NCI-H524 treated with DMSO at 0.1 percent for 48 hours (cell line): ENCODE measurements around the gene IL2RG.

Experiments
- DNase-seq: peaks from one replicate; lab custom pipeline; 2025; lab: John Stamatoyannopoulos, UW

The IL2RG gene

DNA sequence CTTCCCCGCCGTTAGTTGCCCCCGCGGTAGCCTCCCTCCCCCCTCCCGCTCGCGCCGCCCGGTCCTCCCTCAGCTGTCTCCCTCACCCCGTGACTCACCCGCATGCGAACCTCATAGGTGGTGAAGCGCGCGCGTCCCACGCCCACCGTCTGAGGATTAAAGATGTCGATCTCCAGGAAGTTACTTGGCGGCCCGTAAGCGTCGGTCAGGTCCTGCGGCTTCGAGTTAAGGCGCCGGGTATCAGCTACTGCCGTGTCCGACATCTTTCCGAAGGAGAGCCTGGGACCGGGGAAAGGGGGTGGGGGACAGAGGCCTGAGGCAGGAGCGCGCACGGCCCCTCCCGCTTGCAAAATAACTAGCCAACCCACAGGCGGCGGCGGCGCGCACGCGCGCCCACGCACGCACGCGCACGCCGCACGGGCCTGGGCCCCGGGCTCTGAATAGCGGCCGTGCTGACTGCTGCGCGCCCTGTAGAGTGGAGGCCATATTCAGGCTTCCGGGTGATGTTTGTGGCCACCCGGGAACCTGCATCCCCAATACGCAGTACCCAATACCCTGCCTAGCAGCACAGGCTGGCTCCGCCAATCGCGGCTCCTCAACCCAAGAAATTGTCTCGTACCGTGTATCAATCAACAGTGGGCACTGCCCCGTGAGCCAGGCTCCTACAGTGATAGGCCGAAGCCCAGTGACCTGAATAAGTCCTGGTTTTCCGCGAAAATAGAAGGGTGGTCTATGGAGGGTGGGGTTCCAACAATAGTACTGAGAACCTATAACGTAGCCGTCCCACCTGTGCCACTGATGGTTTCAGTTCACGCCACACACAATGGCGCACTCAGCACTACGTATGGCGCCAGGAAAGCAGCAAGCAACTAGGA lies 43.1 kb downstream of the IL2RG start, which contains the start of gene SNX12:
SNX12 (minus strand) TSS at position 291 of the 875 bp plus-strand sequence; CDS start at position 263, 28 bp downstream.
- peak; percentile 92 for DNase-seq

DNA sequence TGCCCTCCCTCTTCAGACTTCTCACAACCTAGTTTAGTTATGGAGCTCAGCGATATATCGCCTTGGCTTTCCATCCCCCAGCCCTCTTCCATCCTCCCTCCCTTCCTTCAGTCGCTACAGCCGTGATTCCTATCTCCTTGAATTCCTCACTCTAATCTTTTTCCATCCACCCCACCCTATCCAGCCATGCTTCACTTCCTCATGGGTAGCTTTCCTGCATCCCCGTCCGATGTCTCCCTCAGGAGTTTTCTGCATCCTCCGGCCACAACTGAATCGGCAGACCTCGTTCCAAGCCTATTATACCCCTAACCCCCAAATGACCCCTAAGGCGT lies 43.7 kb downstream of the IL2RG start:
- DNase-seq, result no peak

DNA sequence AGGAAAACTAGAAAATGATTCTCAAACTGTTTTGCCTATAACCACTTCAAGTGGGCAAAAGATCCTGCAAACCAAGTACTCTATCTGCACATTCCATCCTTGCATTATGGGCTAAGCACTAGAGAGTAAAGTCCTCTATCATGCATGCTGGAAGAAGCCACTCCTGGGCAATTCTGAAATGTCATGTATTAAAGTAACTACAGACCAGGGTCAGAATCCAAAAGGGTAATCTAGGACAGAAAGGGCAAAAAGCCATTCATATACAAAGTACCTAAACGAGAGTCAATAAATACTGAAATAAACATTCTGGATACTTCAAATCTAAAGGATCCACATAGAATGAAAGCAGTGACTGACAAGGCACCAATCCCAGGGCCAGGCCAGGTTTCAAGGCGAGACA lies 44.3 kb downstream of the IL2RG start:
- no peak for DNase-seq

DNA sequence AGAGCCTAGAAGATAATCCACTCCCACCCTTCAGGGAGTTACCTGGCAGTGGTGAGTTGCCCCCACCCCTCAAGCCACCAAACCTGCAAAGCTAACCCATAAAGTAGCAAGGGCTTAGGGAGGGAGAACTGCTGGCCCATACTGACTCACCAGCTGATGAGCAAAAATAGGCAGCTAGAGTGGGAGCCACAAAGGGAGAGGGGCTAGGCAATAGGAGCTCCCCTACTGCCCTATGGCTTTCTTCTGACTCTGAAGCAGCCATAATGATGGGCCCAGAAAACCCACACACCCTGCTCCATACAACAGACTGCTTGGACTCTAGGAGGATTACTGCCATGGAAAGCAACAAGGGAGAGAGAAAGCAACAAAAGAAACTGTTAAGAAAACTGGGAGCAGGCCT lies 51.2 kb downstream of the IL2RG start:
- DNase-seq, result no peak

DNA sequence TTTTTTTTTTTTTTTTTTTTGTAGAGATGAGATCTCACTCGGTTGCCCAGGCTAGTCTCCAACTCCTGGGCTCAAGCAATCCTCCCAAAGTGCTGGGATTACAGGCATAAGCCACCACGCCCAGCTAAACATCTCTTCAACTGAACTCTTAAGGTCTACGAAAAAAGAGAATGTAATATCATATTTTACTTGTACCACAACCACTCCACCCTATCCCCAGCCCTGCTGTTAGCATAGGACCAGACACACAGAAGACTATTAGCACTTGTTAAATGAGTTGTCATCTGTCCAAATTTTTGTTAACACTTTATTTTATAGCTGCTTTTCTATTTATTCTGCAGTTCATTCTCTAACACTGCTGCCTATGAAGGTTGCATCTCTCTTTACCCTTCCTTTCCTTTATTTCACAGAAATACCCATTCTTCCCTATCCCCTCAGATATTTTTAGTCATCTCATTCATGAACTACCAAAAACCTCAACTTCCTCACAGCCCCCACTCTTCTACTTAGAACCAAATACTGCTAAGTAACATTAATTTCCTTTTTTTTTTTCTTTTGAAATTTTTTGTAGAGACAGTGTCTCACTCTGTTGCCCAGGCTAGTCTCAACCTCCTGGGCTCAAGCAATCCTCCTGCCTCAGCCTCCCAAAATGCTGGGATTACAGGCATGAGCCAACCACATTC lies 53.4 kb downstream of the IL2RG start:
- DNase-seq, result no peak
